ENCODE results near the gene NCOA6.
A peak's percentile ranks its signal among the peaks of the same experiment; 100 is the strongest.
"Not testable (repeated sequence)": the region's sequence is repeated elsewhere in the genome, so short reads cannot be mapped to it uniquely, and the experiment has no call there.

NCOA6 gene

GRCh38 chr20:34824806-34825529 is 483 bp downstream of the NCOA6 start:
- DNase-seq: peak; percentile 77

DNA sequence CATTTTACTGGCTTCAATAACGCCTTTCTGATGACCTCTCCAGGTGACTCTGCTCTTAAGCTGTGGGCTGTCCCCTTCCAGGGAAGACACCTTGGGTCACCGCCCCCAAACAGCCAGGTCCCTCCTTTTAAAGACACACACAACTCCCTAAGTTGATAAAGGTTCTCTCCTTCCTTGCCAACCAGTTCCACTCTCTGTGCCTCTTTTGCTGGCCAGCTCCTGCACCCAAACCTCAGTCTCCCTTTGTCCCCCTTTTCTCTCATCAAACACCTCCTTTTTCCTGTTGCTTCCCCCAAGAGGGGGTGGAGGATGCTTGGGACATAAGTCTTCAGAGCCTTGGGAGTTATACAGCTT is 1.0 kb downstream of the NCOA6 start:
- peak; percentile 70 for DNase-seq

GRCh38 chr20:34824026-34824425 is 1.4 kb downstream of the NCOA6 start:
- DNase-seq: no peak

DNA sequence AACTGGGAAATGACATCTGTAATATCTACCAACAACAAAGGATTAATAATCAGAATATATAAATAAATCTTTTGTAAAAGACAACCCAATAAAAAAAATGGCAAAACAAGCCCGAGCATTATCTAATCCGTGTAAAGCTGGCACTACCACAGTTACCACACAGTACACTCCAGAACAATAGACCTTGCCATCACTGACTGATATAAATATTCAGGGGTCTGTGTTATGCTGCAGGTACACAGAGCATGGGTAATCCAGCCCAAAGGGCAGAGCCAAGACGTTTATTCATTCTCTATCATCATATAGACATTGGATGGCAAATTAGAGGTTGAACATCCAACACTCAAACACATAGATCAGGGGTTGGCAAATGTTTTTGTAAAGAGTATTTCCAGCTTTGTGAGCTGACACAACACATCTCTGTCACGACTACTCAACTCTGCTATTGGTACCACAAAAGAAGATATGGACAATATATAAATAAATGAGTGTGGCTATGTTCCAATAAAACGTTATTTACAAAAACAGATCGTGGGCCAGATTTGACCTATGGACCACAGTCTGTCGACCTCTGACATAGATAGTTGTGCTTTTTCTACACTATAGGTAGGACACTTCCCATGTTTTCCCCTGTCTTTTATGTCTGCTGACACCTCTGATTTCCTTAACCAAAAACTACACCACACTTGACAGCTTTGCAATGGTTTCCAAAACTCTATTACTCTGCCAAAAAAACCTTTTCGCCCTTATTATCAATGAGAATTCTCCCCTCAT is 4.5 kb downstream of the NCOA6 start:
- no peak for DNase-seq

- DNase-seq: no peak
These were observed 7.7 kb downstream of the NCOA6 start for GRCh38 chr20:34817801-34818200.

DNA sequence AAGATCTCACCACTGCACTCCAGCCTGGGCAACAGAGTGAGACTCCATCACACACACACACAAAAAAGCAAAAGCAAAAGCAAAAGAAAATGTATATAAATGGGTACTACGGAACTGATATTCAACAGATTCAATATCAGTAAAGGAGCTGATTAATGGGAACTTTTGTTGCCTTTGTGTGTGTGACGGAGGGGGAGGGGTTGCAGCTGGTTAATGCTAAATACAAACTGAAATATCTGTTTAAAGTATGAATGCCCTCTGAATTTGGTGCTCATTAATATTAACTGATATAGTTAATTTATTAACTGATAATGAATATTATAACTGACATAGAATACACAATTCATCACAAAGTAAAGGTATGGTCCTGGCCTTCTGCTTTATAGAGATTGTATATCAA is 8.4 kb downstream of the NCOA6 start:
- no peak for DNase-seq

- DNase-seq: no peak
These were observed 9.8 kb downstream of the NCOA6 start for GRCh38 chr20:34815636-34816035.

- no peak for DNase-seq
These were observed 16.9 kb downstream of the NCOA6 start for GRCh38 chr20:34808583-34808982.

GRCh38 chr20:34807944-34808465 is 17.4 kb downstream of the NCOA6 start:
- not testable (repeated sequence) for DNase-seq

DNA sequence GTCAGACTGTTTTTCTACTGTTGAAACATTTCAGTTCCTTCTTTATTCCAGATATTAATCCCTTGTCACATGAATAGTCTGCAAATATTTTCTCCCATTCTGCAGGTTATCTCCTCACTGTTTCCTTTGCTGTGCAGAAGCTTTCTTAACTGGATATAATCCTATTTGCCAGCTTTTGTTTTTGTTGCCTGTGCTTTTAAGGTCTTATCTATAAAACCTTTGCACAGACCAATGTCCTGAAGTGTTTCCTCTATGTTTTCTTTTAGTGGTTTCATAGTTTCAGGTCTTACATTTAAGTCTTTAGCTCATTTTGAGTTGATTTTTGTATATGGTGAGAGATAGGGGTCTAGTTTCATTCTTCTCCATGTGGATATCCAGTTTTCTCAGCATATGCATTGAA is 19.2 kb downstream of the NCOA6 start:
- no peak for DNase-seq

DNA sequence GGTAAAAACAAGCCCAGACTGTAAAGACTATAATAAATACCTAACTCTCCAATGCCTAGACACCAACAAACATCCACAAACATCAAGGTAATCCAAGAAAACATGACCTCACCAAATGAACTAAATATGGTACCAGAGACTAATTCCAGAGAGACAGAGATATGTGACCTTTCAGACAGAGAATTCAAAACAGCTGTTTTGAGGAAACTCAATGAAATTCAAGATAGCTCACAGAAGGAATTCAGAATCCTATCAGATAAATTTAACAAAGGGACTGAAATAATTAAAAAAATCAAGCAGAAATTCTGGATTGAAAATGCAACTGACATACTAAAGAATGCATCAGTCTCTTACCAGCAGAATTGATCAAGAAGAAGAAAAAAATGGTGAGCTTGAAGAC is 26.6 kb downstream of the NCOA6 start:
- DNase-seq: no peak

DNA sequence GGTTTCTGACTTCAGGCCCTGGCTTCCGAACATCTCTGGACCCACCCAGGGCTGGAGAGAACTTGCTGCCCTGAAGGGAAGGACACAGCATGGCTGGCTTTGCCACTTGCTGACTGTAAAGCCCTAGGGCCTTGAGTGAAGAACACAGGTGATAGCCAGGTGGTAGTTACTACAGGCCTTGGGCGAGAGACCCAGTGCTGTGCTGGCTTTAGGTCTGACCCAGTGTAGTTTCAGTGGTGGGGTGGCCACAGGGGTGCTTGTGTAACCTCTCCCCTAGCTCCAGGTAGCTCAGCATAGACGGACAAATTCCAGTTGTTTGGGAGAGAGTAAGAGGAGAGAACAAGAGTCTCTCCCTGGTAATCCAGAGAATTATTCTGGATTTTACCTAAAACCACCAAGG is 27.1 kb downstream of the NCOA6 start:
- no peak for DNase-seq

GRCh38 chr20:34797012-34797995 is 28.1 kb downstream of the NCOA6 start:
- DNase-seq: no peak

DNA sequence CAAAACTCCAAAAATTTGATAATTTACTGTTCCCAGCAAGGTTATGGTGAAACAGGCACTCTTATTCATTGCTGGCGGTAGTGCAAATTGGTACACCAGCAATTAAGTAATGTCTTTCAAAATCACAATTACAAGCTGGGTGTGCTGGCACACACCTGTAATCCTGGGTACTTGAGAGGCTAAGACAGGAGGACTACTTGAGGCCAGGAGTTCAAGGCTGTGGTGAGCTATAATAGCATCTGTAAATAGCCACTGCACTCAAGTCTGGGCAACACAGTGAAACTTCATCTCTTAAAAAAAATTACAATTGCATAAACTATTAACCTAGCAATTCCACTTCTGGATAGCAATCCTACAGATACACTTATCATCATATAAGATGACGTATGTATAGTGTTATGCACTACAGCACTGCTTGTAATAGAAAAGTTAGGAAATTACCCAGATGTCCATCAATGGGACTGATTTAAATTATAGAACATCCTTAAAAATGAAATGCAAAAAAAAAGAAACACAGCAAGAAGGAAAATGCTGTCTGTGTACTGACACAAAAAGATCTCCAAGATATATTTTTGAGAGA is 31.4 kb downstream of the NCOA6 start:
- no peak for DNase-seq

GRCh38 chr20:34792687-34793363 is 32.6 kb downstream of the NCOA6 start:
- DNase-seq: no peak

GRCh38 chr20:34791289-34792020 is 34.0 kb downstream of the NCOA6 start:
- no peak for DNase-seq

DNA sequence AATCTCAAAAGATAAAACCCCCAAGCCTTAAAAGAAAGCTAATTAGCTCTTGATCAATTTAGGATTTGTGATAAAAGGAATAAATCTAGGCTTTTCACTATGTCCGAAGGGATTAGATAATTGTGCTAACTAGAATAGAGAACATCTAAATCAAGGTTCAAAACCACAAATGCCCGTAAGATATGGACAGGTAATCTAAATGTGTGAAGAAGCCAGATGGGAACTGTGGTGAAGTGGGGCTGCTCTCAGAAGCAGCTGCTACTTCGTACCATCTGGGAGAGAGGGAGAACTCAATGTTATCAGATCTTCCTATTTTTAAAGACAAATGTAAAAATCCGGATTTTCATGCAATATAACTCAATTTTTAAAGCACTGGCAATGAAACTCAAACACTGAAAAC is 44.2 kb downstream of the NCOA6 start:
- DNase-seq: no peak

- not testable (repeated sequence) for DNase-seq
These were observed 45.2 kb downstream of the NCOA6 start for GRCh38 chr20:34780291-34780690.

GRCh38 chr20:34776177-34776576 is 49.3 kb downstream of the NCOA6 start:
- DNase-seq: no peak

GRCh38 chr20:34774886-34775285 is 50.6 kb downstream of the NCOA6 start:
- DNase-seq: no peak

- DNase-seq: no peak
These were observed 51.0 kb downstream of the NCOA6 start for GRCh38 chr20:34774449-34774848.

Data from activated CD4-positive, CD25-positive, alpha-beta regulatory T cell treated with anti-CD3 and anti-CD28 coated beads, Interleukin-2, amount 50 U/mL, for 72 hours (primary cell).